ENCODE results near the gene ZSCAN4. TPM values are rescaled to one million over a fixed set of nuclear protein-coding genes. Genes with fewer than 3 reads are reported as not detected.

The ZSCAN4 gene
- polyA plus RNA-seq, 4 donors: 0.06 TPM; not detected in 2

DNA sequence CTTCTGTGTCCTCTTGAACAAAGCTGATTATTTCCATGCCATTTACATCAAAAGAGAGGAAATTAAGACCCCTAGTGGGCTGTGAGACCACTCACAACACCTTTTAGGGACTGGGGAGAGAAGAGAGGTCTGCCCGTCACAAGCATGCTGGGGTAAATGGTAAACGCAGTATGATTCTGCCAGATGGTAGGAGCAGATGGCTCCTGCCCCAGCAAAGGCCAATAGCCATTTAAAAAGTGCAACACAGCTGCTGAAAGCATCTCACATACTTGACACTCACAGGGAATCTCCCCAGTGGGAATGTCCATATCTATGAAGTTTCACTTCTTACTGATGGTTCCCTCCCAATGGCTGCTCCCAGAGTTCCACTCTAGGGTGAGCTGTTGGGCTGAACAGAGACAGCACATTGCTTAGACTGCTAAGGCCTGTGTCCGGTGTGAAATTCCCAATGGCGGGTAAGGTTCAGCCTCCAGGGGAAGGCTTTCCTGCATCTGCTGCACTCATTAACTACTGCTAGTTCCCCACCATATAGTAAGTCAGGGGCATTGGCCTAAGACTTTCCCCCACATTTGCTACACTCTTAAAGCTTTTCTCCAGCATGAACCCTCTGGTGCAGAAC lies 51.3 kb downstream of the ZSCAN4 start:
- peaks cover 12 to 37% (median 23%) of the 10 kb centered on the region in 3 donors for H3K36me3 ChIP-seq (ENCODE audit: control insufficient read depth in 3 of 3, insufficient read depth in 2 of 3, low read depth in 1 of 3, low read length in 3 of 3)
- no peak overlapping the region for H3K4me3 ChIP-seq (ENCODE audit: low read depth in 1 of 3, low read length in 3 of 3)
- peaks cover 8 to 72% of the 10 kb centered on the region in 2 donors for H3K9me3 ChIP-seq (ENCODE audit: control insufficient read depth in 2 of 2, insufficient read depth in 1 of 2, low read depth in 1 of 2, low read length in 1 of 2)
- H3K27ac ChIP-seq (ENCODE audit: low read depth in 1 of 3, low read length in 2 of 3): no peak overlapping the region
- WGBS, 3 donors: 86 to 97% (median 94%) methylated on average over 4 of the region's 4 CpGs
- H3K4me1 ChIP-seq (ENCODE audit: control insufficient read depth in 3 of 3, insufficient read depth in 2 of 3, low read depth in 1 of 3, low read length in 2 of 3): no peaks in the 10 kb centered on the region
- FAIRE-seq: no peak
- H3K27me3 ChIP-seq (ENCODE audit: control insufficient read depth in 3 of 3, insufficient read depth in 3 of 3, low read length in 3 of 3): no peaks in the 10 kb centered on the region
- no peak for DNase-seq

DNA sequence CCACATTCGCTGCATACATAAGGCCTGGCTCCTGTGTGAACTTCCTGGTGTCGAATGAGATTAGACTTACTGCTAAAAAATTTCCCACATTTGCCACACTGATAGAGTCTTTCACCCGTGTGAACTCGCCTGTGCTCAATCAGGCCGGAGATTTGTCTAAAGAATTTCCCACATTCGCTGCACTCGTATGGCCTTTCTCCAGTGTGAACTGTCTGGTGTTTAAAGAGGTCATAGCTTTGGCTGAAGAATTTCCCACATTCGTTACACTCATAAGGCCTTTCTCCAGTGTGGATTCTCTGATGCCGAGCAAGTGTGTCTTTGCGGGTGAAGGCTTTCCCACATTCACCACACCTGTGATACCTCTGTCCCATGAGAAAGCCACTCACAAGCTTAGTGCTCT lies 52.1 kb downstream of the ZSCAN4 start:
- Histone ChIP-seq H3K4me3 (ENCODE audit: low read depth in 1 of 3, low read length in 3 of 3) (no peak overlapping the region), H3K9me3 (ENCODE audit: control insufficient read depth in 2 of 2, insufficient read depth in 1 of 2, low read depth in 1 of 2, low read length in 1 of 2) (peaks cover 8 to 80% of the 10 kb centered on the region in 2 donors), H3K36me3 (ENCODE audit: control insufficient read depth in 3 of 3, insufficient read depth in 2 of 3, low read depth in 1 of 3, low read length in 3 of 3) (peaks cover 12 to 40% (median 23%) of the 10 kb centered on the region in 3 donors), H3K27me3 (ENCODE audit: control insufficient read depth in 3 of 3, insufficient read depth in 3 of 3, low read length in 3 of 3) (no peaks in the 10 kb centered on the region), H3K27ac (ENCODE audit: low read depth in 1 of 3, low read length in 2 of 3) (no peak overlapping the region), H3K4me1 (ENCODE audit: control insufficient read depth in 3 of 3, insufficient read depth in 2 of 3, low read depth in 1 of 3, low read length in 2 of 3) (no peaks in the 10 kb centered on the region)
- DNase-seq (no peak), FAIRE-seq (no peak)
- 96 to 98% (median 97%) methylated on average over 10 of the region's 10 CpGs for WGBS, 3 donors

Other genes with a start within 250 kb of the ZSCAN4 start
- 10 to 100 TPM in 2 of 4 donors, 1 to 10 TPM in 2; 7.6 to 17.2 (median 11.3) TPM for gene ZNF749, start 233.6 kb upstream of the ZSCAN4 start, polyA plus RNA-seq
- 1 to 10 TPM in 1 of 4 donors, under 1 TPM in 1, not detected in 2; 0.37 to 2.6 TPM for gene VN1R1, start 211.8 kb upstream of the ZSCAN4 start, polyA plus RNA-seq
- 10 to 100 TPM in 1 of 4 donors, 1 to 10 TPM in 2, under 1 TPM in 1; 0.27 to 13.2 (median 2.2) TPM for gene ZNF772, start 191.4 kb upstream of the ZSCAN4 start, polyA plus RNA-seq
- 10 to 100 TPM in 1 of 4 donors, 1 to 10 TPM in 3; 1.6 to 12.9 (median 2.9) TPM for gene ZNF419, start 181.2 kb upstream of the ZSCAN4 start, polyA plus RNA-seq
- 10 to 100 TPM in 1 of 4 donors, 1 to 10 TPM in 3; 1.3 to 10.9 (median 2.4) TPM for gene ZNF773, start 169.0 kb upstream of the ZSCAN4 start, polyA plus RNA-seq
- gene ZNF549, start 141.6 kb upstream of the ZSCAN4 start, polyA plus RNA-seq: 10 to 100 TPM in 1 of 4 donors, 1 to 10 TPM in 2, under 1 TPM in 1; 0.89 to 11.5 (median 1.7) TPM
- 10 to 100 TPM in 1 of 4 donors, 1 to 10 TPM in 3; 1.1 to 17.1 (median 1.8) TPM for gene ZNF550, start 109.1 kb upstream of the ZSCAN4 start, polyA plus RNA-seq
- gene ZNF416, start 90.0 kb upstream of the ZSCAN4 start, polyA plus RNA-seq: 1 to 10 TPM in 3 of 4 donors, under 1 TPM in 1; 0.89 to 6.4 (median 2.4) TPM
- 1 to 10 TPM in 3 of 4 donors, not detected in 1; 1.6 to 8.0 (median 2.1) TPM for gene ZIK1, start 84.8 kb upstream of the ZSCAN4 start, polyA plus RNA-seq
- 1 to 10 TPM in 3 of 4 donors, under 1 TPM in 1; 0.89 to 6.2 (median 3.2) TPM for gene ZNF530, start 69.0 kb upstream of the ZSCAN4 start, polyA plus RNA-seq
- gene ZNF134, start 54.7 kb upstream of the ZSCAN4 start, polyA plus RNA-seq: 10 to 100 TPM in 1 of 4 donors, 1 to 10 TPM in 3; 1.9 to 16.8 (median 4.3) TPM
- 10 to 100 TPM in 2 of 4 donors, 1 to 10 TPM in 2; 4.3 to 20.0 (median 9.7) TPM for gene ZNF211, start 35.8 kb upstream of the ZSCAN4 start, polyA plus RNA-seq
- 10 to 100 TPM in 1 of 4 donors, 1 to 10 TPM in 3; 1.1 to 11.3 (median 2.1) TPM for gene ZNF551, start 13.0 kb downstream of the ZSCAN4 start, polyA plus RNA-seq
- gene ZNF154, start 40.3 kb downstream of the ZSCAN4 start, polyA plus RNA-seq: 10 to 100 TPM in 1 of 4 donors, 1 to 10 TPM in 1, under 1 TPM in 1, not detected in 1; 0.27 to 16.7 (median 1.4) TPM
- gene ZNF671, start 58.7 kb downstream of the ZSCAN4 start, polyA plus RNA-seq: 10 to 100 TPM in 1 of 4 donors, 1 to 10 TPM in 3; 1.6 to 13.0 (median 2.8) TPM
- gene ZNF776, start 77.9 kb downstream of the ZSCAN4 start, polyA plus RNA-seq: 10 to 100 TPM in 1 of 4 donors, 1 to 10 TPM in 3; 3.1 to 22.1 (median 4.8) TPM
- gene ZNF586, start 100.7 kb downstream of the ZSCAN4 start, polyA plus RNA-seq: 10 to 100 TPM in 1 of 4 donors, 1 to 10 TPM in 3; 6.2 to 20.4 (median 8.0) TPM
- 10 to 100 TPM in 1 of 4 donors, 1 to 10 TPM in 3; 8.1 to 48.0 (median 9.0) TPM for gene ZNF552, start 146.0 kb downstream of the ZSCAN4 start, polyA plus RNA-seq
- 10 to 100 TPM in 1 of 4 donors, 1 to 10 TPM in 3; 2.7 to 21.8 (median 6.5) TPM for gene ZNF587B, start 161.4 kb downstream of the ZSCAN4 start, polyA plus RNA-seq
- 10 to 100 TPM in 2 of 4 donors, 1 to 10 TPM in 2; 5.1 to 53.9 (median 12.2) TPM for gene ZNF587, start 180.9 kb downstream of the ZSCAN4 start, polyA plus RNA-seq
- gene ZNF814, start 220.1 kb downstream of the ZSCAN4 start, polyA plus RNA-seq: 10 to 100 TPM; 11.6 to 44.8 (median 17.2) TPM
- gene ZNF417, start 247.7 kb downstream of the ZSCAN4 start, polyA plus RNA-seq: 10 to 100 TPM in 1 of 4 donors, 1 to 10 TPM in 3; 1.6 to 24.0 (median 3.4) TPM

Data from small intestine (tissue), 7 donors.